GM10847 (cell line): Measurements from ENCODE around the gene PTPDC1.

Source experiments
- POLR2A ChIP-seq: IDR thresholded peaks from 2 replicates; pipeline ENCODE4 v1.6.1; 2011; ENCODE audit not compliant: insufficient read length; ENCODE audit errors: extremely low read depth

The PTPDC1 gene

DNA sequence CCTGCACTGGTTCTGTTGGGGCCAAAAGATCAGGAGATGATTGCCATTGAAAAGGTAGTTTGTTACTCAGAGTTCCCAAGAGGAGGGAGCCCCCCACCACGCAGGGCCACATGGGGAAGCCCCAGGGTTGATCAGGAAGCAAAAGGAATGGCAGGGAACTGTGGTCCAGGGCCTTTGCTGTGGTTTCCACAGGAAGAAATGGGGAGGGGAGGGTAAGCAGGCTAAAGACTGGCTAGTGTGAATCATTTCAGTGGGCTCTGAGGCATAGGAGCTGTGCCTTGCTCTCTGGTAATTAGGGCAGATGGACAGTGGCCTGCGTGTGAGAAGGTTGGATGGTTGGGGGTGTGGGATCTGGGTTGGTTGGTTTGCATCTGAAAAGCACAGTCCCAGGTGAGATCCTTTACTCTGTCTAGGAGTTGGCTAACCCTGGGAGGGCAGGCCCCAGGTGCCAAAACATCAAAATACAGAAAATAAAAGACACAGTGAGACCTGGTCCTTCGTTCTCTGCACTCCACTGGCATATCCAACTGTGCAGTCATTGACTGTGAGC is 66.1 kb downstream of the PTPDC1 start:
- TF ChIP-seq POLR2A: no peak

DNA sequence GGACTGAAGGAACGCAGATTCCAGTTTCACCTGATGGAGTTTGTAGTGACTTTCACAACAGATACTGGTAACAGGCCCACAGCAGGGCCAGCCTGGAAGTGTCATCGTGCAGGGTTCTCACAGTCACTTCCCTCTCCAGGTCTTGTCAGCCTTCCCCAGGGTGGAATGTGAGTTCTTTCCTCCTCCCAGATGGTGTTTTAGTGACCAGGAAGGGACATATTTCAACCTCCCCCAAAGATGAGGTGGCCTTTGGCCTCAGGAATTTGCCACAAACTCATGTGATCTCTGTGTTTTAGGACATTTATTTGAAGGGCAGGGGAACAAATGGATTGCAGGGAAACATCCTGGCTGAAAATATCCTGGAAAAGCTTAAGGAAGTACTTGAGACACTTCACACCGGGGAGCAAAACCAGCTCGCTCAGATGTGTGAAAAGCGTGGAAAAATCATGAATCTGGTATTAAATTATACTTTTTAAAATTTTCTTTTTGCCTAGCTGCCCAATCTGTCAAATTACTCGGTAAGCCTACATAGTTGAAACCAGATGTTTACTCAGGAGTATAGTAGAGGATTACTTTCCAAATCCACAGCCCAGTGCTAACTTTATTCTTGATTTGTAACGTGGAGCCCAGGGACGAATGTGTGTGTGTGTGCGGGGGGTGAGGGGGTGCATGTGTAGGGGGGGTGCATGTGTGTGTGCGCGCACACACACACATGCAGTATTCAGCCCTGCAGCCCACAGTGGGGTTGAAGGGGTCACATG is 66.8 kb downstream of the PTPDC1 start:
- no peak for TF ChIP-seq POLR2A

GRCh38 chr9:94153905-94154304 is 69.6 kb downstream of the PTPDC1 start:
- TF ChIP-seq POLR2A: no peak

- TF ChIP-seq POLR2A: no peak
These were observed 72.2 kb downstream of the PTPDC1 start for GRCh38 chr9:94156348-94157049.

DNA sequence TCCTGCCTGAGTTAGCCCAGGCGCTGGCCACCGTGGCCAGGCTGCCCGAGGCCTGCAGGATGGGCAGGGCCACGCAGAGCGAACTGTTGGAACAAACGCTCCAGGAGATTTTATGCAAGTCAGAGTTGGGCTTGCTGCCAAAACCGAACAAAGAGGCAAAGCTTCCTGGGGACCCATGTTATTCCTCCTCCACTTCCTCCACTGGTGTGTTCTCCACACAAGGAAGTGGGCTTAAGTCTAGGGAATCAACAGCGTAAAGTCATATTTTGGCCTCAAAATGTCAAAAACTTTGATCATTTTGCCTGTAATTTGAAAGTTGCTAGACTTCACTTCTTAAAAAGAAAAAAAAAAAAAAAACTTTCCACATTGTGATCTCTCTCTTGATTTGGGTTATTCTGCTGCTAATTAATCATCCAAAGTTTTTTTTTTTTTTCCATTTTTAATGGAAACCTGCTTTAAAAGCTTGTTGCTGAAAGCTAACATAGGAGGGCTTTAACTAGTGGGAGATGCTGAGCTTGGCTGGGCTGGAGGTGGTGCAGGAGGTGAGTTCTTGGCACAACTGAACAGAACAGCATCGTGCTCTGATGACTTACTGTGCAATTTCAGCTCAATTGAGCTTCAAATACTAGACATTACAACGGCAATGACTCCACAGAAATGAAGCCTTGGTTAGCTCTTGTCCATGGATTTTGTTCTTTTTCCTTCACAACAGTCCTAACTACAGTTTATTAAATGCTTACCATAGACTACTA is 73.0 kb downstream of the PTPDC1 start:
- TF ChIP-seq POLR2A: no peak
